Naive B cell (primary cell): Measurements from ENCODE around the gene HS3ST4. TPM values are rescaled to one million over a fixed set of nuclear protein-coding genes. Genes with fewer than 3 reads are reported as not detected.

ENCODE experiments used
- ATAC-seq, 2 donors: fragments of 150-1000 bp; cut with Tn5 transposase; 2 replicates each; pipeline ENCODE4 v1.10.0; 2021; ENCODE audit warnings: low read depth in 2 of 2, mild to moderate bottlenecking in 2 of 2, moderate library complexity in 2 of 2
- DNase-seq: peaks from one replicate; pipeline ENCODE4 v3.0.0; 2022
- H3K27ac Mint-ChIP-seq, 6 donors: one replicate each; pipeline ENCODE4 v1.8.0; 2020 to 2022; ENCODE audit warnings: mild to moderate bottlenecking in 6 of 6, mixed read lengths in 6 of 6, moderate library complexity in 5 of 6, inconsistent platforms in 2 of 6
- H3K27me3 Mint-ChIP-seq, 3 donors: one replicate each; pipeline ENCODE4 v1.8.0; 2021 to 2022; ENCODE audit warnings: mixed read lengths in 3 of 3, mild to moderate bottlenecking in 1 of 3
- H3K36me3 Mint-ChIP-seq, 2 donors: one replicate each; pipeline ENCODE4 v1.8.0; 2020 to 2022; ENCODE audit warnings: mixed read lengths in 2 of 2, inconsistent platforms in 1 of 2, mild to moderate bottlenecking in 1 of 2
- H3K4me1 Mint-ChIP-seq, 3 donors: one replicate each; pipeline ENCODE4 v1.8.0; 2020 to 2022; ENCODE audit warnings: mixed read lengths in 3 of 3, inconsistent platforms in 1 of 3, mild to moderate bottlenecking in 1 of 3, moderate library complexity in 1 of 3
- H3K4me3 Mint-ChIP-seq, 8 donors: one replicate each; pipeline ENCODE4 v1.8.0; 2020 to 2022; ENCODE audit warnings: mild to moderate bottlenecking in 8 of 8, mixed read lengths in 8 of 8, moderate library complexity in 8 of 8, inconsistent platforms in 2 of 8
- H3K9me3 Mint-ChIP-seq, 7 donors: one replicate each; pipeline ENCODE4 v1.8.0; 2020 to 2022; ENCODE audit warnings: mixed read lengths in 7 of 7, mild to moderate bottlenecking in 5 of 7, inconsistent platforms in 2 of 7, moderate library complexity in 1 of 7
- polyA plus RNA-seq, 6 donors: library from polyadenylated mRNA; unstranded; fragments of 300-500 nt; fragmentation: Illumina TruSeq; gene quantifications; one replicate each; pipeline ENCODE4 v1.2.3, GENCODE V29; 2021; ENCODE audit warnings: low read depth in 6 of 6

HS3ST4 gene
- polyA plus RNA-seq, 6 donors from 2014 or later, result not detected

- Mint-ChIP-seq H3K36me3 (no peaks in the 10 kb centered on the region), H3K9me3 (peaks cover 0 to 12% (median 1%) of the 10 kb centered on the region in 7 donors), H3K27me3 (peaks cover 12 to 15% (median 14%) of the 10 kb centered on the region in 3 donors)
Observed at GRCh38 chr16:25707982-25708583, 16.3 kb downstream of the HS3ST4 start.

DNA sequence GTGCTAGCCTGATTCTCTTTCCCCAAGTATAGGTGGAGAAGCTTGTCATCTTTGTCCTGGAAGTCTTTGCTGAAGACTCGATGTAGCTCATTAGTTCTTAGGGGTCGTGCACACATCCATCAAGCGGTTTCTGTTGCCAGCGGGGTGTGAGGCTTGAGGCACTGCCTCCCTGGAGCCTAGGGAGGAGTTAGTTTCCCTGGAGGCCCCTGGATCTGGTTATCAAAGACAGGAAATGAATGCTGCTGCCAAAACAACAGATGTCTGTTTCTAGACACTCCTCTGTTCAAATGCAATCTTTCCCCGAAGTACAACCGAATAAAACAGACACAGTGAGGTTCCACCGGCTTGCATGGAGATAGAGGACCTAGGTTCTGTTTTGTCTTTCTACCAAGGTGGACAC lies 17.5 kb downstream of the HS3ST4 start:
- Mint-ChIP-seq H3K4me1 (no peaks in the 10 kb centered on the region), H3K4me3 (no peak overlapping the region), H3K27me3 (peaks cover 6 to 22% (median 17%) of the 10 kb centered on the region in 3 donors), H3K9me3 (peaks cover 0 to 12% (median 3%) of the 10 kb centered on the region in 7 donors), H3K36me3 (no peaks in the 10 kb centered on the region), H3K27ac (no peak overlapping the region)
- DNase-seq (no peak), ATAC-seq (no peak)

More at GRCh38 chr16:25707982-25708583, 16.3 kb downstream of the HS3ST4 start:
- Mint-ChIP-seq H3K4me3 (no peak overlapping the region), H3K27ac (peak overlapping the region in 1 of 6 donors; percentile 13), H3K4me1 (no peaks in the 10 kb centered on the region)
- ATAC-seq (no peak), DNase-seq (no peak)

DNA sequence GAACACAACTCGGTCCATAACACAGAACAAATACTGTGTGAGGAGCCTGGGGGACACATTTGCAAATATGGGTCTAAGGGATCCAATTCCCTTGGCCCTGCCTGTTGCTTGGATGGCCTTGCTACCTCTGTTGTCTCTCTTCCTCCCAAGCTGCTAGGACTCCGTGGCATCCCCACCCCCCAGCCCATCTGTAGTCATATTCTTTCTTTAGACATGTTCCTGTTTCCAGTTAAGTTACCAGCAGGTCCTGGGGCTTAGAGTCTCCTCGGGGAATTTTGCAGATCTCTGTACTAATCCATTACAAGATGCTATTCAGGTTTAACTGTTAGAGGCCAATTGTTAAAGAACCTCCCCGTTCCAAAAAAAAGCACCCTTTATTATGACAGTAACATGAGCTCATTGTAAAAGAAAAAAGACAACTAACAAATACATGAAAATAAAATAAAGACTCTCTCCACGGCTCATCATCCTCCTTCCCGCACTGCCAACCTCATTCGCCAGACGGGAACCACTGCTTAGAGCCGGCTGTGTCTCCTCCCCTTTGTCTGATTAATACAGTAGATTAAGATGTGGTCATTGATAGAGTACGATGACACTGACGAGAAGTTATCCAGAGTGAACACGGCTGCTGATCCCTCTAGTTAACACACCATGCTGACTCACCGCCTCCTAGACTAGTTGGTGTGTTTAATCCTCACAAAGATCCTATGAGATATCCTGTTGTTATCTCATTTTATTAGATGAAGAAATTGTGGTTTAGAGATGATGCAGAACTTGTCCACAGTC lies 22.2 kb downstream of the HS3ST4 start:
- no peak overlapping the region for H3K4me3 Mint-ChIP-seq
- no peak overlapping the region for H3K27ac Mint-ChIP-seq
- H3K27me3 Mint-ChIP-seq, result peaks cover 9 to 17% (median 16%) of the 10 kb centered on the region in 3 donors
- H3K4me1 Mint-ChIP-seq, result no peaks in the 10 kb centered on the region
- peaks cover 0 to 7% (median 0%) of the 10 kb centered on the region in 7 donors for H3K9me3 Mint-ChIP-seq
- ATAC-seq, result no peak
- no peaks in the 10 kb centered on the region for H3K36me3 Mint-ChIP-seq
- no peak for DNase-seq

DNA sequence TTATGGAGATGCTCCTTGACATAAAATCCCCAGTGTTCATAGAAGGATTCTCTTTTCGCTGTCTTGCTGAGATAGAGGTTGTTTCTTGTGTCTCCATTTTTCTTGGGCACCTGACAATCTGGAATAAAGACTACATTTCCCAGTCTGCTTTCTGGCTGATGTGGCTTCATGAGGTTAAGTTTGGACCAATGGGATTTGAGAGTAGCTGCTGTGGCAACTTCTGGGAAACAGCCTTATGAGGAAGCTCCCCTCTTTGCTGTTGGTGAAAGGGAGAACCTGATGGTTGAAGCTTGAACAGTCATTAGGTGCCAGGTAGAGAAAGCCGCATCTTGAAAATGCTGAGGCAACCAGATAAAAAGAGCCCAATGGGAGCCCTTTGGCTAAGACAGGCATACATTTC lies 24.4 kb downstream of the HS3ST4 start:
- Mint-ChIP-seq H3K27me3 (peaks cover 8 to 17% (median 11%) of the 10 kb centered on the region in 3 donors), H3K4me3 (no peak overlapping the region), H3K9me3 (peaks cover 0 to 7% (median 0%) of the 10 kb centered on the region in 7 donors), H3K4me1 (no peaks in the 10 kb centered on the region), H3K36me3 (no peaks in the 10 kb centered on the region), H3K27ac (no peak overlapping the region)
- DNase-seq (no peak), ATAC-seq (no peak)

DNA sequence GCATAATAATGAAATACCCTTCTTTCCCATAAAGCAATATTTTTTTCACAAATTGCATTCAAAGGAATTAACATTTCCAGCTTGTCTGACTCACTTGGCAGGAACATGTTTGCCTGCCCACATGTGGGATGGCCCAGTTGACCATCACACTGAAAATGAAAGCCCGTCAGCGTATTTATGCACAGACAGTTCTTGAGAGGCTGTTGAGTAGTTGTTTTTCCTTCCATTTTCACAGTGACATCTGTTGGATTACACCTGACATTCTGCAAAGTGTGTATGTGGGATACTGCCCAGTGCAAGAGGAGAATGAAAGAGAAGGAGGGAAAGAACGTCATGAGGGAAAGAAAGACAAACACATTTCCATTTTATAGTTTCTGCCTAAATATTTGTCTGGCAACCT lies 29.7 kb downstream of the HS3ST4 start:
- H3K27me3 Mint-ChIP-seq, result no peaks in the 10 kb centered on the region
- no peak for DNase-seq
- no peak overlapping the region for H3K27ac Mint-ChIP-seq
- peaks cover 0 to 3% (median 0%) of the 10 kb centered on the region in 7 donors for H3K9me3 Mint-ChIP-seq
- no peaks in the 10 kb centered on the region for H3K36me3 Mint-ChIP-seq
- H3K4me3 Mint-ChIP-seq, result no peak overlapping the region
- H3K4me1 Mint-ChIP-seq, result no peaks in the 10 kb centered on the region
- ATAC-seq, result no peak

DNA sequence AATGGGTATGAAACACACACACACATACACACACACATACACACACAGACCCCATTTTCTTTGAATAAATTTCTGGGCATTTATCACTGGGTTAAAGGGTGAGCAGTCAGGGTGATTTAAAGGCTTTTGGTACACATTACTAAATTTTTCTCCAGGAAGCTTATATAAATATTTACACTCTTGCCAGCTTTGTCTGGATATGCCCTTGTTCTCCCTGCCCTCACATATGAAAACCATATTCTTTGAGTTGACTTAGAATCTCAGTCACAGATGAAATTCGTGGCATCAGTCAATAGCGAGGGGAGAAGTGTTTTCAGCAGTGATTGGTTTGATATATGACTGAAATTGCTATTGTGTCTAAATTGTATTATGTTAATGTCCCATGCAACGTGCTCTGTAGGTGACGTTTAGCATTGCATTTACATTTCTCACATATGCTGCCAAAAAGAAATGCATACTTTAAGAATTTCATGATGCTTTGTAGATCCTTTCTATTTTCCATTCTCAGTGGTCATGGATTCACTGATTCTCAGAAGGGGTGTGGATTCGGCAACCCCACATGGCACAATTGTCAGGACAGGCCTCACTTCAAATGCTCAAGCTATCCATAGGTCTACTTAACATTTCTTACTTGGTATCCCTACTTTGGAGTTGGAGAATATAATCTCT lies 34.8 kb downstream of the HS3ST4 start:
- ATAC-seq (no peak), DNase-seq (no peak)
- Mint-ChIP-seq H3K4me1 (no peaks in the 10 kb centered on the region), H3K36me3 (no peaks in the 10 kb centered on the region), H3K9me3 (peaks cover 0 to 3% (median 1%) of the 10 kb centered on the region in 7 donors), H3K27ac (no peak overlapping the region), H3K27me3 (peaks cover 0 to 8% (median 0%) of the 10 kb centered on the region in 3 donors), H3K4me3 (no peak overlapping the region)

- Mint-ChIP-seq H3K27me3 (peaks cover 0 to 8% (median 0%) of the 10 kb centered on the region in 3 donors), H3K4me3 (no peak overlapping the region), H3K4me1 (no peaks in the 10 kb centered on the region), H3K9me3 (peaks cover 0 to 3% (median 0%) of the 10 kb centered on the region in 7 donors), H3K36me3 (no peaks in the 10 kb centered on the region), H3K27ac (no peak overlapping the region)
- ATAC-seq, result no peak
- DNase-seq, result no peak
Observed at GRCh38 chr16:25729188-25729915, 37.6 kb downstream of the HS3ST4 start.

DNA sequence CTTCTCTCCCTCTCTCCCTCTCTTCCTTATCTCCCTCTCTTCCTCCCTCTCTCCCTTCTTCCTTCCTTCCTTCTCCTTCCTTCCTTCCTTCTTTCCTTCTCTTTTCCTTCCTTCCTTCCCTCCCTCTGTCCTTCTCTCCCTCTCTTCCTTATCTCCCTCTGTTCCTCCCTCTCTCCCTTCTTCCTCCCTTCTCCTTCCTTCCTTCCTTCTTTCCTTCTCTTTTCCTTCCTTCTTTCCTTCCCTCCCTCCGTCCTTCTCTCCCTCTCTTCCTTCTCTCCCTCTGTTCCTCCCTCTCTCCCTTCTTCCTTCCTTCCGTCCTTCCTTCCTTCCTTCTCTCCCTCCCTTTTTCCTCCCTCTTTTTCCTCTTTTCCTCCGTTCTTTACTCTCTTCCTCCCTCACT lies 38.6 kb downstream of the HS3ST4 start:
- no peaks in the 10 kb centered on the region for H3K36me3 Mint-ChIP-seq
- no peaks in the 10 kb centered on the region for H3K4me1 Mint-ChIP-seq
- H3K27me3 Mint-ChIP-seq, result peaks cover 0 to 8% (median 0%) of the 10 kb centered on the region in 3 donors
- H3K4me3 Mint-ChIP-seq, result no peak overlapping the region
- DNase-seq (no peak), ATAC-seq (no peak)
- H3K27ac Mint-ChIP-seq, result no peak overlapping the region
- peaks cover 0 to 2% (median 0%) of the 10 kb centered on the region in 7 donors for H3K9me3 Mint-ChIP-seq

GRCh38 chr16:25734430-25735385 lies 42.9 kb downstream of the HS3ST4 start:
- no peak for ATAC-seq
- no peaks in the 10 kb centered on the region for H3K4me1 Mint-ChIP-seq
- no peaks in the 10 kb centered on the region for H3K36me3 Mint-ChIP-seq
- H3K27me3 Mint-ChIP-seq, result peaks cover 0 to 14% (median 0%) of the 10 kb centered on the region in 3 donors
- peaks cover 0 to 2% (median 0%) of the 10 kb centered on the region in 7 donors for H3K9me3 Mint-ChIP-seq
- no peak for DNase-seq
- no peak overlapping the region for H3K4me3 Mint-ChIP-seq
- H3K27ac Mint-ChIP-seq, result no peak overlapping the region

DNA sequence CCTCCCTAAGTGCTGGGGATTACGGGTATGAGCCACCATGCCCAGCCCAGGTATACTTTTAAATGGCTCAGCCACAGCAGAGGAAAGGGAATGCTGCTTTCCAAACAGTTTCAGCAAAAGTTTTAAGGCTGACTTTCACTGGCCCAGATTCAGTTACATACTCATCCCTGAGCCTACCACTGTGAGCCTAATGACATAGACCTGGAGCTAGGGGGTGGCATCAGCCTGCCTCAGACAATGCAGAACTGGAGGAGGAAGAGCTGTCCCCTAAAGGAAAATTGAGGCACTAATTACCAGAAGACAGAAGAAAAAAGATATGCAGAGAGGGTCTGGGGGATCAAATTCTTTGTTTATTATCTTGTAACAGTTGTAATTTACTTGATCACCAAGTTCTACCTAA lies 43.9 kb downstream of the HS3ST4 start:
- Mint-ChIP-seq H3K36me3 (no peaks in the 10 kb centered on the region), H3K27ac (no peak overlapping the region), H3K4me3 (no peak overlapping the region)

GRCh38 chr16:25747160-25747758 lies 55.5 kb downstream of the HS3ST4 start:
- peaks cover 2 to 23% (median 7%) of the 10 kb centered on the region in 7 donors for H3K9me3 Mint-ChIP-seq
- DNase-seq (no peak), ATAC-seq (no peak)
- no peak overlapping the region for H3K27ac Mint-ChIP-seq
- no peaks in the 10 kb centered on the region for H3K36me3 Mint-ChIP-seq
- H3K4me3 Mint-ChIP-seq, result no peak overlapping the region
- no peaks in the 10 kb centered on the region for H3K4me1 Mint-ChIP-seq
- H3K27me3 Mint-ChIP-seq, result peaks cover 0 to 9% (median 0%) of the 10 kb centered on the region in 3 donors

More for the DNA sequence above, 43.9 kb downstream of the HS3ST4 start:
- Mint-ChIP-seq H3K27me3 (peaks cover 0 to 19% (median 0%) of the 10 kb centered on the region in 3 donors), H3K9me3 (peaks cover 0 to 2% (median 0%) of the 10 kb centered on the region in 7 donors), H3K4me1 (no peaks in the 10 kb centered on the region)
- DNase-seq (no peak), ATAC-seq (no peak)

- ATAC-seq (no peak), DNase-seq (no peak)
- Mint-ChIP-seq H3K27ac (no peak overlapping the region), H3K27me3 (peaks cover 0 to 4% (median 0%) of the 10 kb centered on the region in 3 donors), H3K9me3 (peaks cover 2 to 23% (median 7%) of the 10 kb centered on the region in 7 donors), H3K36me3 (no peaks in the 10 kb centered on the region), H3K4me1 (no peaks in the 10 kb centered on the region), H3K4me3 (no peak overlapping the region)
Observed at GRCh38 chr16:25748092-25748654, 56.4 kb downstream of the HS3ST4 start.
